Memory B cell (primary cell): Measurements from ENCODE around the gene IYD.
"Not testable (repeated sequence)": the region's sequence is repeated elsewhere in the genome, so short reads cannot be mapped to it uniquely, and the experiment has no call there.

Source experiments
- ATAC-seq: fragments of 150-1000 bp; cut with Tn5 transposase; 2 replicates; pipeline ENCODE4 v1.10.0; 2021; ENCODE audit warnings: low read depth, mild to moderate bottlenecking, moderate library complexity
- DNase-seq, 2 donors: peaks; one replicate each; pipeline ENCODE4 v3.0.0; 2022; ENCODE audit warnings: low spot score in 2 of 2
- H3K27ac Mint-ChIP-seq: one replicate; pipeline ENCODE4 v1.8.0; 2022; ENCODE audit warnings: mild to moderate bottlenecking, moderate library complexity, mixed read lengths
- H3K27me3 Mint-ChIP-seq: one replicate; pipeline ENCODE4 v1.8.0; 2022; ENCODE audit warnings: mixed read lengths
- H3K36me3 Mint-ChIP-seq: one replicate; pipeline ENCODE4 v1.8.0; 2022; ENCODE audit warnings: mild to moderate bottlenecking, mixed read lengths
- H3K4me1 Mint-ChIP-seq: one replicate; pipeline ENCODE4 v1.8.0; 2022; ENCODE audit warnings: mixed read lengths
- H3K4me3 Mint-ChIP-seq: one replicate; pipeline ENCODE4 v1.8.0; 2022; ENCODE audit warnings: mild to moderate bottlenecking, moderate library complexity, mixed read lengths
- H3K9me3 Mint-ChIP-seq: one replicate; pipeline ENCODE4 v1.8.0; 2022; ENCODE audit warnings: mixed read lengths

The IYD gene

DNA sequence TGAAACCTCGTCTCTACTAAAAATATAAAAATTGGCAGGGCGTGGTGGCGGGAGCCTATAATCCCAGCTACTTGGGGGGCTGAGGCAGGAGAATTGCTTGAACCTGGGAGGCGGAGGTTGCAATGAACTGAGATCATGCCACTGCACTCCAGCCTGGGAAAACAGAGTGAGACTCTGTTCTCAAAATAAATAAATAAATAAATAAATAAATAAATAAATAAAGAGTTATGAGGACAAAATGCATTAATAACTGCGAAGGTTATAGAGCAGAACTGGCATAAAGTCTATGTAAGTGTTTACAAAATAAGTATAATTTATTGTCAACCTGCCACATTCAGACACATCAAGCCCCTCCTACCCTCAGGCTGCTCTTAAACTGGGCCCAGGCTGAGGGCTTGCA is 80.2 kb downstream of the IYD start:
- not testable (repeated sequence) for ATAC-seq, H3K9me3 Mint-ChIP-seq, H3K27ac Mint-ChIP-seq, H3K4me3 Mint-ChIP-seq, H3K4me1 Mint-ChIP-seq, H3K36me3 Mint-ChIP-seq, DNase-seq, H3K27me3 Mint-ChIP-seq

DNA sequence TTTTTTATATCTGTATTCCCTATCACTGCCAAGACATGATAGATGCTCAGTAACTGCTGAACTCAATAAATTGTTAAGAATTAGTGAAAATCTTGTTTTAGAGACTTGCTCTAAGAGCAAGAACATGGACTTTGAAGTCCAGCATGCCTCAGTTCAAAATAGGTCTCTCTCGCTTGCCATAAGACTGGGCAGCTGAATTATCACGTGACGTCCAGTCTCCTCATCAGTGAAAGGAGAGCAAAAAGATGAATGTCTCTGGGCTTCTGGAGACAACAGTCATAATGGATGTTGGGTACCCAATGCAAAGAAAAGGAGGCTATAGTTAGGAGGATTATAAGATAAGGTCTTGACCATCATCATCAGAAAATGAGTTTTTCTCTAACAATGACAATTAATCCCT is 82.1 kb downstream of the IYD start:
- no peaks in the 10 kb centered on the region for H3K27me3 Mint-ChIP-seq

DNA sequence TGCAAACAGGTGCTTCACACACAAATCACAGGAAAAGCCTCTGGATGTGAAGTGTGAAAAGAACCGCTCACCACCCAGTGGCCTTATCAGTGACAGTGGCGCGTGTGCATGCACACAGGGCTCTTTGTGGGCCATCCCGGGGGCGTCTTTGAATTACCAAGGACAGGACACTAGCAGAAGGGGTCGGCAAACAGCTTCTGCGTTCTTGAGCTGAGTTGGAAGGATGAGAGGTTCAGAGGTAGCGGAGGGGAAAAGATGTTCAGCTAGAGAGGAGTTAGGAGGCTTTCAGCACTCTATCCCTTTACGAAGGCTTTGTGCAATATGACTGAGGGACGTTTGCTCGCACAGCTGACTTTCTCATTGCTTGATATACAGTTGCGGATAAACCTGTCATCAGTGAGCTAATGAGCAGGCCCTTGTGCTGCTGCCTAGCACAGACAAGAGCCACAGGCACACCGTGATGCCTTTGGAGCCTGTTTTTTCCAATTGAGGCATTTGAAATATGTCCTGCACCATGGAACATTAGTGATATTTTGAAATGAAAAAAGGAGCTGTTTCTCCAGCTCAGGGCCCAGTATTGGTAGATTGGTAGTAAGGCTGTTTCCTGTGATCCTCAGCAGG is 83.1 kb downstream of the IYD start:
- no peaks in the 10 kb centered on the region for H3K9me3 Mint-ChIP-seq
- no peak overlapping the region for H3K4me3 Mint-ChIP-seq
- no peak overlapping the region for H3K27ac Mint-ChIP-seq
- no peak for ATAC-seq
- DNase-seq: no peak
- H3K27me3 Mint-ChIP-seq: no peaks in the 10 kb centered on the region
- H3K4me1 Mint-ChIP-seq: peaks cover 12% of the 10 kb centered on the region
- no peaks in the 10 kb centered on the region for H3K36me3 Mint-ChIP-seq

More for the DNA sequence above, 82.1 kb downstream of the IYD start:
- no peaks in the 10 kb centered on the region for H3K9me3 Mint-ChIP-seq
- no peaks in the 10 kb centered on the region for H3K36me3 Mint-ChIP-seq
- DNase-seq (no peak), ATAC-seq (no peak)
- H3K4me3 Mint-ChIP-seq: no peak overlapping the region
- H3K27ac Mint-ChIP-seq: no peak overlapping the region
- H3K4me1 Mint-ChIP-seq: peaks cover 8% of the 10 kb centered on the region

DNA sequence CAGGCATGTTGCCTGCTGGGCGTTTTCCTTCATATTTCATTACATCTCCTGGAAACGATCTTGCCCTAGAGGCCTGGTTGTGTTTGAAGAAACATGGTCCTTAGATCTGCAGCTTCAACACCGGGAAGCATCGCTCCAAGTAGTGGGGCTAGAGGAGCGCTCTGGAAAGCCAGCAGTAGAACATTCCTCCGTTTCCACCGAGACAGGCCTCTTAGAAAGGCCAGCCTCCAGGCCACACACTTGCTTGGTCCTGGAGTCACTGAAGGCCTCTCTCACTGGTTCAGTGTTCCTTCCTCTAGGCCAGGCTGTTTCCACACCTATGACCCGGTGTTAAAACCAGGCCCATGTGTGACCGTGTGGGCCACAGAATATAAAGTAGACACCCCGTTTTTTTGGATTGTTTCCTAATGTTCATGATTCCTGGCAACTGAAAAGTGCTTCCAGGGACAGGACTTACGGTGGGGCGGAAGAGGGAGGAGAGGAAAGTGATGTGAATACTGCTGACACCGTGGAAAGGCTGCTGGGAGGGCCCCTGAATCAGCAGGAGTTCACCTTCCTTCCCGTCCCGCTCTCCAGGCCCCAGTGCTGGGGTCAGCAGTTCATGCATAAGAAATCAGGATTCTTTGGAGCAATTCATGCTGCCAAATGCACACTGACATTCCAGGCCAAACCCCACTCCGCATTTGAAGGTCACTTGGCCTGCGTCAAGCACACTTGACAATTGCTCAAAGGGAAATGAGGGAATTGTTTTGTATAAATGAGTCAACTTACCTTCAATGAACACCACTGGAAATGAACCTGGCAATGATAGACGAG is 83.8 kb downstream of the IYD start:
- ATAC-seq: no peak
- peaks cover 12% of the 10 kb centered on the region for H3K4me1 Mint-ChIP-seq

DNA sequence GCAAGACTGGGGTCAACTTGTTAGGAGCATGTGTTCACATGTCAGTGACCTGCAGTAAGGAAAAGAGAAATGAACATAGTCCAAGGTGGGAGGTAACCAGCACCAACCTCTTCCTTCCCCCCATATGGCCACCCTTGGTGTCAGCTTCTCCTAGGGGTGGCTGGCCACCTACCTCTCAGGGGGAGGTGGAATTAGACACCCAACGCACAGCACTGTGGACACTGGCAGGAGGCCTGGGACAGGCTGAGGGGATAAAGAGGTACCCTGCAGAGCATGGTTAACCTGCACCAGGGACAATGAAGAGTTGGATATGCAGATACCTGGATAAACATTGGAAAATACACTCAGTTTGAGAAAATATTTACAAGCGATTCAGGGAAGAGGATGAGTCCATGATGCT is 84.5 kb downstream of the IYD start:
- H3K36me3 Mint-ChIP-seq: no peaks in the 10 kb centered on the region
- H3K4me1 Mint-ChIP-seq: peaks cover 12% of the 10 kb centered on the region
- H3K4me3 Mint-ChIP-seq: no peak overlapping the region
- ATAC-seq (no peak), DNase-seq (no peak)
- H3K27me3 Mint-ChIP-seq: no peaks in the 10 kb centered on the region
- no peaks in the 10 kb centered on the region for H3K9me3 Mint-ChIP-seq
- no peak overlapping the region for H3K27ac Mint-ChIP-seq

More for the DNA sequence above, 83.8 kb downstream of the IYD start:
- Mint-ChIP-seq H3K9me3 (no peaks in the 10 kb centered on the region), H3K27ac (no peak overlapping the region), H3K27me3 (no peaks in the 10 kb centered on the region), H3K4me3 (no peak overlapping the region), H3K36me3 (no peaks in the 10 kb centered on the region)
- DNase-seq: no peak
